ENCODE measurements around the gene GPR146. TPM values are rescaled to one million over a fixed set of nuclear protein-coding genes. Genes with fewer than 3 reads are reported as not detected.

Gene GPR146
- total and polyA plus RNA-seq, 2 of the 13 experiments (the other 11 are each of a cell fraction or from before 2014, with no cell fraction given) = 2.0 to 15.9 TPM

DNA sequence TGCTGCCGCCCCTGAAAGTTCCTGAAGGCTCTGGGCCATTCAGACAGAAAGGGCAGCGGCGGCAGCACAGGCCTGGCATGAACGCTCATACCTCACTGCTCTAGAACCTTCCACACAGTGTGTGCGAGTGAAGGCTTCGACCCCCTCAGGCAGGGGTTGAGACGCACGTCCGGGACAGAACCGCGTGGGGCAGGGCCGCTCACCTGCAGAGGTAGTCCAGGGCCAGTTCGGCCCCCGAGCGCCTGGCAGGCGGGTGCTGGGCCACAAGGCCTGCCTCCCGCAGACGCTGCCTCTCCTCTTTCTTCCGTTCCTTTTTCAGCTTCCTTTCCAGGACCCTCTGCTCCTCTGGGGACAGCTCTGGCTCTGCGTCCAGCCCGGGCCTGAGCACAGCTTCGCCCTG lies 34.6 kb upstream of the GPR146 start:
- peaks cover 3% of the 10 kb centered on the region; the same call in 1 of the 2 replicates for H3K4me1 ChIP-seq (ENCODE audit: insufficient read depth, low read length)
- DNase-seq (ENCODE audit: low spot score) = no peak
- peaks cover 4% of the 10 kb centered on the region for H3K79me2 ChIP-seq (ENCODE audit: insufficient read depth, low read length)
- no peak overlapping the region for H2AFZ ChIP-seq (ENCODE audit: low read length)
- H3K9ac ChIP-seq (ENCODE audit: insufficient read depth, low read depth, low read length) = no peak overlapping the region
- peaks cover 3 to 7% of the 10 kb centered on the region in 2 experiments; a peak in 2 of 5 replicates for H3K36me3 ChIP-seq (replicated peaks in 1 of 2; ENCODE audit: control insufficient read depth in 1 of 2, insufficient read depth in 2 of 2, low read length in 2 of 2)
- no peaks in the 10 kb centered on the region for H4K20me1 ChIP-seq (ENCODE audit: insufficient read depth, low read length)
- POLR2A ChIA-PET = no interaction called here
- H3K4me3 ChIP-seq (replicated peaks in 1 of 3; ENCODE audit: insufficient read depth in 1 of 3, low read depth in 2 of 3, low read length in 3 of 3) = no peak overlapping the region
- BruUV-seq (replicated peaks) = no TSS peak
- no peak for FAIRE-seq
- 94% methylated on average over 13 of the region's 22 CpGs for WGBS (ENCODE audit: low lambda C conversion rate)
- intact Hi-C loops (cut with micrococcal nuclease; ENCODE audit: unreplicated experiment) (no loop called here), in situ Hi-C loops (cut with HindIII; ENCODE audit: extremely low pct_ligation_motif_present, low pct_unique_long_range_greater_than_20kb) (no loop called here)
- H3K4me2 ChIP-seq (ENCODE audit: low read depth, low read length) = no peak overlapping the region
- CTCF ChIA-PET (ENCODE audit: low intra/inter-chr PET ratio, low total read pairs) = no interaction called here
- no peak for ATAC-seq
- H3K9me3 ChIP-seq (ENCODE audit: low read length) = no peaks in the 10 kb centered on the region
- no peak overlapping the region for H3K27ac ChIP-seq (ENCODE audit: extremely low read length, insufficient read depth, low read length)
- no peaks in the 10 kb centered on the region for H3K27me3 ChIP-seq (ENCODE audit: control insufficient read depth in 1 of 2, insufficient read depth in 2 of 2, low read length in 2 of 2)
- TF ChIP-seq ZNF264 (CRISPR knock-in tag; IDR thresholded peaks at IDR 0.05) (no peak), ZNF335 (CRISPR knock-in tag; IDR thresholded peaks at IDR 0.05) (no peak), RFXAP (CRISPR knock-in tag; IDR thresholded peaks at IDR 0.05; ENCODE audit: borderline replicate concordance) (no peak), MXI1 (IDR thresholded peaks at IDR 0.05; ENCODE audit: borderline replicate concordance, low read depth, low read length) (no peak), FOXK1 (CRISPR knock-in tag; IDR thresholded peaks at IDR 0.05; ENCODE audit: borderline replicate concordance, low read depth) (no peak), ZNF138 (CRISPR knock-in tag; IDR thresholded peaks at IDR 0.05; ENCODE audit: low read depth) (no peak)
- TF ChIP-seq, protein P1, sequence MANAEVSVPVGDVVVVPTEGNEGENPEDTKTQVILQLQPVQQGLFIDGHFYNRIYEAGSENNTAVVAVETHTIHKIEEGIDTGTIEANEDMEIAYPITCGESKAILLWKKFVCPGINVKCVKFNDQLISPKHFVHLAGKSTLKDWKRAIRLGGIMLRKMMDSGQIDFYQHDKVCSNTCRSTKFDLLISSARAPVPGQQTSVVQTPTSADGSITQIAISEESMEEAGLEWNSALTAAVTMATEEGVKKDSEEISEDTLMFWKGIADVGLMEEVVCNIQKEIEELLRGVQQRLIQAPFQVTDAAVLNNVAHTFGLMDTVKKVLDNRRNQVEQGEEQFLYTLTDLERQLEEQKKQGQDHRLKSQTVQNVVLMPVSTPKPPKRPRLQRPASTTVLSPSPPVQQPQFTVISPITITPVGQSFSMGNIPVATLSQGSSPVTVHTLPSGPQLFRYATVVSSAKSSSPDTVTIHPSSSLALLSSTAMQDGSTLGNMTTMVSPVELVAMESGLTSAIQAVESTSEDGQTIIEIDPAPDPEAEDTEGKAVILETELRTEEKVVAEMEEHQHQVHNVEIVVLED (CRISPR knock-in tag; IDR thresholded peaks at IDR 0.05; ENCODE audit: borderline replicate concordance) = no peak
- TF ChIP-seq, protein P2, sequence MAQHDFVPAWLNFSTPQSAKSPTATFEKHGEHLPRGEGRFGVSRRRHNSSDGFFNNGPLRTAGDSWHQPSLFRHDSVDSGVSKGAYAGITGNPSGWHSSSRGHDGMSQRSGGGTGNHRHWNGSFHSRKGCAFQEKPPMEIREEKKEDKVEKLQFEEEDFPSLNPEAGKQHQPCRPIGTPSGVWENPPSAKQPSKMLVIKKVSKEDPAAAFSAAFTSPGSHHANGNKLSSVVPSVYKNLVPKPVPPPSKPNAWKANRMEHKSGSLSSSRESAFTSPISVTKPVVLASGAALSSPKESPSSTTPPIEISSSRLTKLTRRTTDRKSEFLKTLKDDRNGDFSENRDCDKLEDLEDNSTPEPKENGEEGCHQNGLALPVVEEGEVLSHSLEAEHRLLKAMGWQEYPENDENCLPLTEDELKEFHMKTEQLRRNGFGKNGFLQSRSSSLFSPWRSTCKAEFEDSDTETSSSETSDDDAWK (CRISPR knock-in tag; IDR thresholded peaks at IDR 0.05) = no peak
- TF ChIP-seq, protein P3, sequence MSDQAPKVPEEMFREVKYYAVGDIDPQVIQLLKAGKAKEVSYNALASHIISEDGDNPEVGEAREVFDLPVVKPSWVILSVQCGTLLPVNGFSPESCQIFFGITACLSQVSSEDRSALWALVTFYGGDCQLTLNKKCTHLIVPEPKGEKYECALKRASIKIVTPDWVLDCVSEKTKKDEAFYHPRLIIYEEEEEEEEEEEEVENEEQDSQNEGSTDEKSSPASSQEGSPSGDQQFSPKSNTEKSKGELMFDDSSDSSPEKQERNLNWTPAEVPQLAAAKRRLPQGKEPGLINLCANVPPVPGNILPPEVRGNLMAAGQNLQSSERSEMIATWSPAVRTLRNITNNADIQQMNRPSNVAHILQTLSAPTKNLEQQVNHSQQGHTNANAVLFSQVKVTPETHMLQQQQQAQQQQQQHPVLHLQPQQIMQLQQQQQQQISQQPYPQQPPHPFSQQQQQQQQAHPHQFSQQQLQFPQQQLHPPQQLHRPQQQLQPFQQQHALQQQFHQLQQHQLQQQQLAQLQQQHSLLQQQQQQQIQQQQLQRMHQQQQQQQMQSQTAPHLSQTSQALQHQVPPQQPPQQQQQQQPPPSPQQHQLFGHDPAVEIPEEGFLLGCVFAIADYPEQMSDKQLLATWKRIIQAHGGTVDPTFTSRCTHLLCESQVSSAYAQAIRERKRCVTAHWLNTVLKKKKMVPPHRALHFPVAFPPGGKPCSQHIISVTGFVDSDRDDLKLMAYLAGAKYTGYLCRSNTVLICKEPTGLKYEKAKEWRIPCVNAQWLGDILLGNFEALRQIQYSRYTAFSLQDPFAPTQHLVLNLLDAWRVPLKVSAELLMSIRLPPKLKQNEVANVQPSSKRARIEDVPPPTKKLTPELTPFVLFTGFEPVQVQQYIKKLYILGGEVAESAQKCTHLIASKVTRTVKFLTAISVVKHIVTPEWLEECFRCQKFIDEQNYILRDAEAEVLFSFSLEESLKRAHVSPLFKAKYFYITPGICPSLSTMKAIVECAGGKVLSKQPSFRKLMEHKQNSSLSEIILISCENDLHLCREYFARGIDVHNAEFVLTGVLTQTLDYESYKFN (CRISPR knock-in tag; conservative IDR thresholded peaks at IDR 0.05) = no peak
- TF ChIP-seq, protein P4, sequence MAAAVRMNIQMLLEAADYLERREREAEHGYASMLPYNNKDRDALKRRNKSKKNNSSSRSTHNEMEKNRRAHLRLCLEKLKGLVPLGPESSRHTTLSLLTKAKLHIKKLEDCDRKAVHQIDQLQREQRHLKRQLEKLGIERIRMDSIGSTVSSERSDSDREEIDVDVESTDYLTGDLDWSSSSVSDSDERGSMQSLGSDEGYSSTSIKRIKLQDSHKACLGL (CRISPR knock-in tag; IDR thresholded peaks at IDR 0.05) = no peak
- TF ChIP-seq, protein P5, sequence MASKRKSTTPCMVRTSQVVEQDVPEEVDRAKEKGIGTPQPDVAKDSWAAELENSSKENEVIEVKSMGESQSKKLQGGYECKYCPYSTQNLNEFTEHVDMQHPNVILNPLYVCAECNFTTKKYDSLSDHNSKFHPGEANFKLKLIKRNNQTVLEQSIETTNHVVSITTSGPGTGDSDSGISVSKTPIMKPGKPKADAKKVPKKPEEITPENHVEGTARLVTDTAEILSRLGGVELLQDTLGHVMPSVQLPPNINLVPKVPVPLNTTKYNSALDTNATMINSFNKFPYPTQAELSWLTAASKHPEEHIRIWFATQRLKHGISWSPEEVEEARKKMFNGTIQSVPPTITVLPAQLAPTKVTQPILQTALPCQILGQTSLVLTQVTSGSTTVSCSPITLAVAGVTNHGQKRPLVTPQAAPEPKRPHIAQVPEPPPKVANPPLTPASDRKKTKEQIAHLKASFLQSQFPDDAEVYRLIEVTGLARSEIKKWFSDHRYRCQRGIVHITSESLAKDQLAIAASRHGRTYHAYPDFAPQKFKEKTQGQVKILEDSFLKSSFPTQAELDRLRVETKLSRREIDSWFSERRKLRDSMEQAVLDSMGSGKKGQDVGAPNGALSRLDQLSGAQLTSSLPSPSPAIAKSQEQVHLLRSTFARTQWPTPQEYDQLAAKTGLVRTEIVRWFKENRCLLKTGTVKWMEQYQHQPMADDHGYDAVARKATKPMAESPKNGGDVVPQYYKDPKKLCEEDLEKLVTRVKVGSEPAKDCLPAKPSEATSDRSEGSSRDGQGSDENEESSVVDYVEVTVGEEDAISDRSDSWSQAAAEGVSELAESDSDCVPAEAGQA (IDR thresholded peaks at IDR 0.05; ENCODE audit: low read depth) = no peak
- TF ChIP-seq, protein P5 (CRISPR knock-in tag; IDR thresholded peaks at IDR 0.05; ENCODE audit: borderline replicate concordance) = no peak

Measured in HepG2 (cell line).